Measurements from ENCODE around the gene CCDC78. TPM values are rescaled to one million over a fixed set of nuclear protein-coding genes. Genes with fewer than 3 reads are reported as not detected.

Gene CCDC78
- total RNA-seq, 1 experiment from 2014 or later = 0.23 TPM

DNA sequence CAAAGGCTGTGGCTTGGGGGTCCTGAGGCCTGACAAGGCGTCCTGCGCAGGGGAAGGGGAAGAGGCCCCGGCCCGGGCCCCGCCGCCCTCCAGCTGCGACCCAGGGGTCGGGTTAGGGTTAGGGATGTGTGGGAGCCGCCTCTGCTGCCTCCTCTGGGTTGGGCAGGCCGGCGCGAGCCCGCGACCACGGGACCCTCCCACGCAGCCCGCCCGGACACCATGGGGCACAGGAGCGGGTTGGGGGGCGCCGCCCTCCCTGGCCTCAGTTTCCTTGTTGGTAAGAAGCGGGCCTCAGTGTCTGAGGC lies 14.2 kb upstream of the CCDC78 start:
- no peak for DNase-seq (ENCODE audit: low read depth)

DNA sequence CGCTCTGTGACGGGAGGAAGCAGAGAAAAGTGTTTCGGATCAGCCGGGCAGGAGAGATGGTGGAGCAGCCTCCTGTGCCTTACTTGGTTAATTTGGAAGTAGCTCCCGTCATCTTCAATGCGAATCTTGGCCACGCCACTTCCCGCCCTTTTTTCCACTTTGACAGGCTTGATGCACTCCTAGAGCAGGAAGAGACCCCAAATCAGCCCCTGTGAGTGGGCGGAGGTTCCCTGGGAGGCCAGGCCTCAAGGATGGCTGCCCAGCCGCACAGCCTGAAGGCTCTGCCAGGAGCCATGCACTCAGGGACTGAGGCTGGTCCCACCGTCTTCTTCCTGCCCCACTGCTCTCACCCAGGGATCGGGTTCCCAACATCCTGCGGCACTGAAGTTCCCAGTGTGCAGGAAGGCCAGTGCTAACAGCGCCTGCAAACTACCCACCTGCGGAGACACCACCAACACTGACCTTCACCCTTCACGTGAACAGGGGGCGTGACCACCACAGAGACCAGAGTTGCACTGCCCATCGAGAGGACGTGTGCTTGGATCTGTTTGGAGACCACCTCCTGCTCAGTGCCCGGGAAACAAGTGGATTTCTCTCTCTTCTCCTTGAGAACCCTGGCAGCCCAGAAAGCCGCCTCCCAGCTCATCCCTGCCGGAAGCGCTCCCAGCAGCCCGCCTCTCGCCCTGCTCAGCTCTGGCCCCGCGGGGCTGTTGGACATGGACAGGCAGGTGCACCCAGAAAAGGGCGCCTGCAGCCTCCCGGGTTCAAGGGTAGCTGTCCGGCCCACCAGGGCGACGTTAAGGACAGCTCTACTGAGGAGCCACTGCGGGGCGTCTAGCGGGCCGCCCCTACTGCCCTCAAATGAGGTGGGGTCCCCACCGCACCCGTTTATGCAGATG lies 13.6 kb upstream of the CCDC78 start:
- DNase-seq (ENCODE audit: low read depth) = no peak

DNA sequence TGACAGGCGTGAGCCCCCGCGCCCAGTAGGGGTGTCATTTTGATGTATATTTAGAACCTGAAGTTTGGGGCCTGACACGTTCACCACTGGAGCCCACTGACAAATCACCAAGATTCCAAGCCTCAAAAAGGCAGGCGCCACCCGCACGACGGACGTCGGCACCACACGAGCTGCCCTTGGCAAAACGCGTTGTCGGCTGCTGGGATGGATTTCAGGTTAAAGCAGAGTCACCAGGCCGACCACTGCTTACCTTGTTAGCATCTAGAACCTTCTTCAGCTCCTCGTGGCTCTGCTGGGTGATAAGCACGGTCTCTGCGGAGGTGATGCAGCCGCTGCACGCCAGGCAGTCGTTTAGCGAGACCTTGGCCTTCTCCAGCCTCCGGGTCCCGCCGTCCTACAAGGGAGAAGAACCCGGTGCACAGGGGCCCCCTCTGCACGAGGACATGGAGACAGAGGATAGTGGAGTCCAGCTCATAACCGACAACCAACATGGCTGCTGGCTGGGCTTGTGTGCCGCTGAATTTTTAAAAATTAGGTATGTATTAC lies 10.8 kb upstream of the CCDC78 start:
- no peak for DNase-seq (ENCODE audit: low read depth)

DNA sequence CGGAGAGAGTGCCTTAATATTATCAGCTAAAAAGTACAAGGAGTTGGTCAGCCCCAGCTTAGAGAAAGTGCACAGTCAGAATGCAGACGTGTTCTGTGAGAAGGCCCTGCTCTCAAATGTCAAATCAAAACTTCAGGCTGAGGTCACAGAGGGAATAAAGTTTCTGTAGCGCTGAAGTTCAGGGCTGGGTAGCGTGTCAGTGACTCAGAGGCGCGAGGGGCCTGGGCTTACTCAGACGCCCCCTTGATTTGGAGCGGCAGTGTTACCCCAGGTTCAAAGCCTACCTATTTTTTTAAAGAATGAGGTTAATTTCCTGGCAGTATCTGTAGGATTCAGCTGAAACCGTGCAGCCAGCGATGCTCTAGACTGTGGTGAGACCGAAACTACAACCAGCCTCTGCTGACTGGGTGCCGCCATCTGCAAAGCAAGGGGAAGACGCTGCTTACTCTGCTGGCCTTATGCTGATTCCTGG lies 9.8 kb upstream of the CCDC78 start:
- DNase-seq (ENCODE audit: low read depth) = no peak

DNA sequence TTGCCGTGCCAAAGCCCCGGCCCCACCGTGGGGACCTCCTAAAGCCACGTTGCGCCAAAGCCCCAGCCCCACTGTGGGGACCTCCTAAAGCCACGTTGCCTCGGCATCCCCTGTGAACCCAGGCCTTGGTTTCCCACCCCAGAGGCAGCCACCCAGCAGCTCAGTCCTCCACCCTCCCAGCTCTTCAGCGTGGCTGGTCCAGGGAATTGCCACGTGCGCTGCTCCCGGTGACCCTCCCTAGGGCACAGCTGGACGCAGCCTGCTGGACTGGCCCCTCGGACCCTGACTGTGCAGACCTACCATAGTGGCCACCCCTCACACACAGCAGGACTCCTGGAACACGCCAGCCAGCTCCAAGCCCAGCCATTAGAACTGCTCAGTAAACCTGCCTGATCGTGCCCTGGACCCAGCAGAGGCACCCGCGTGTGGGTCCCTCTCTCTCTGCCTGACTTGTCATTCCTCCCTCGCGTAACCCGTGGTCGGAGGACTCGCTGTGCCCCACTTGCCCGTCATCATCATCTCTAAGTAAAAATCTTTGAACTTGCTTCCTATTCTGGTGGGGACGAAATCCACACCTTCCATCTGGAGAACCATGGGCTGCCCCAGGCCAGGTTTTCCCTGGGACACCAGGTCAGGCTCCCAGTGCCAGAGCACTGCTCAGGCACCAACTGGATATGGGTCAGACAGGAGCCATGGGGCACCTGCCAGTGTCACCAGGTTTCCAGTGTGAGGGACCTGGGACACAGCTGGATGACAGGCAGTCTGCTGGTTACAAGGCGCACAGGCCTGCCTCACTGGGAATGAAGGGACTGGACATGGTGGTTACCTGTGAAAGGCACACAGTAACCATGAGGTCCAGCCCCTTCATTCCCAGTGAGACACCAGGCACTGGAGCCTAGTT lies 9.0 kb upstream of the CCDC78 start:
- DNase-seq (ENCODE audit: low read depth) = no peak

DNA sequence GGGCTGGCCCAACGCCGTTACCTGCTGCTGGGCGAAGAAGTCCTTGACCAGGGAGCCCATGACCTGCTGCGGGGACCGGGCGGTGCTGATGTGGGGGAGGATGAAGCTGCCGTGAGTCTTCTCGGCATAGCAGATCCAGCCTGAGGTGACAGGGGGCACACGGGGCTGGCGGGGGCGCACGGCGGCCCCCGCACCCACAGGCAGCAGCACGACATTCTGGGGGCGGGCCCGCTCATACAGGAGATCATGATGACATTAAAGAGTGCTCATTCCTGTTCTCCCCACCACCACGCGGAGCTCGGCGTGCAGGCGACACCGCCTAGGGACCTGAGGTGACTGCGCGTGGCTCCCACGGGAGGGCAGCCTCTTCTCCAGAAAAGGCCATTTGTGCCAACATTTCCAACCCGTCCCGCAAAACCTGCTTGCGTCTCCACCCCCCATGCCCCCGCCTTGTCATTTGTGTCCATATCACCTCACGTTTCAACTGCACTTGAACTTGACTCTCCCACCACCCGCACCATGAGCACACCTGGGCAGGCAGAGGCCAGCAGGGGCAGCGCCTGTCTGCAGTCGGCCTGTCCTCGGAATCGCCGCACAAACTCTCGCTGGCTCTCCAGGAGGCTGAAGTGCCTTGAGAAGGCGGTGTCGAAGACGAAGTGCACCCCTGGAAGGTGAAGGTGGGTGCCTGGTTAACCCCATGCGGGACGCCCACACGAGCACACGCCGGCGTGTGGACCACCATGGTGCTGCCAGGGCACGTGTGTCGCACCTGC lies 8.2 kb upstream of the CCDC78 start:
- DNase-seq (ENCODE audit: low read depth) = no peak

DNA sequence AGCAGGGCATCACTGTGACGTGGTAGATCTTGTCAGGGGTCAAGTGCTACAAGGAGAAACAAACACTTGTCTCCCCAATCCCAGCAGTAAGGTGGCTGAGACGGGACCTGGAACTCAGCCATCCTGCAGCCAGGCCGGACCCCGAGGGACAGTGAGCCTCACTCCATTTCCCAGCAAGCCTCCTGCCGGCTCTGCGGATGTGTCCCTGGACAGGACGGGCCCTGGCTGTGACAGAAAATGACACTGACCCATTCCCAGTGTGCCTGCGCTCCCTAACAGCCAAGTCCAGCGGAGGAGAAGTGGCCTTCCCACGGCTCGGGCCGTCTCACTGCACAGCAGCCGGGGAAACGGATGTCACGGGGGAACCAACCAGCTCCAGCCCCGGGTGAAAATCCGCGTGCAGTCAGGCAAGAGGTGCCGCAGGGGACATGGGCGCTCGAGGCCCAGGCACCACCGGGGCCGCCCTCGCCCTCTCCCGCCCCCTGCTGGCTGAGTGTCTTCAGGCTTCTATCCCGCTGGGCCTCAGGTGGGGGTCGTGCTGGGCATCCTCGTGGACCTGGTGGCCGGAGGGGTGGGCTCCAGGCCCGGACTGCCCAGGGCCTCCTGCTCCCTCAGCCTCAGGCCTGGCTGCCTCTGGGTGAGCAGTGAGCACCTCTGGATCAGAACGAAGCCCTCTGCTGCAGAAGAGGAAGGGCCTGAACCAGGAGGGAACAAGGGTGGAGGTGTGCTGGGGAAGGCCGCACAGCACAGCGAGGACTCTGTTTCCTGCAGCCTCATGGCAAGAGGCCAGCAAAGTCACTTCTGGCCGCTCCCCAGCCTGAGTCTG lies 7.4 kb upstream of the CCDC78 start:
- no peak for DNase-seq (ENCODE audit: low read depth)

DNA sequence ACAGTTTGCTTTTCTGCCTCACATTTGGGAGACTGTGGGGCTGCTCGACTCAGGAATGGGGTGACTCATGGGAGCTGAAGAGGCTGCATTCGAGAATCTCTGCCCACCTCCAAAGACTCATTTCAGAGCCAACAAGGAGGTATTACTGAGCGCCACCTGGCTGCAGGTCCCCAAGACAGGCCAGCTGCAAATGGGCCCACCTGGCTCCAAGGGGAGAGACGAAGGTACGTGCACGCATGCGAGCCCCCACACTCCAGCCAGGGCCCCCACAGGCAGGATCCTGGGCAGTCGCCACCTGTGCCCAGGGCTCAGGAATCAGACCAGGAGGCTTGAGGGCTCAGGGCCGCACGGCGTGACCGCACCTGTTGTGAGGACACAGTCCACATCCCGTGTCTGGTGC lies 6.7 kb upstream of the CCDC78 start:
- no peak for DNase-seq (ENCODE audit: low read depth)

DNA sequence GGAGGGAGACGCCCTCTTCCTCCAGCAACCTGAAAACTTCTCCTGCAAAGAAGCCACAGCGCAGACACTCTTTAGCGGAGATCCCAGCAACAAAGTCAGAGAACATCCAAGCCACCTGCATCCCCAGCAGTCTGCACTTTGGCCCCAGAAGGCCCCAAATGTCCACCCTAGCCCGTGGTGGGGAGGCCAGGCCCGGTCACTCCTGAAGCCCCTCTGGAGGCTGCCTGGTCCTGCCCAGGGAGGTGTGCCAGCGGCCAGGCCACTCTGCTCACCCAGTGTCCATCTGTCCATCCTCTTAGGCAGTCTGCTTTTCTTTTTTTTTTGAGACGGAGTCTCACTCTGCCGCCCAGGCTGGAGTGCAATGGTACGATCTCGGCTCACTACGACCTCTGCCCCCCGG lies 6.1 kb upstream of the CCDC78 start:
- no peak for DNase-seq (ENCODE audit: low read depth)

DNA sequence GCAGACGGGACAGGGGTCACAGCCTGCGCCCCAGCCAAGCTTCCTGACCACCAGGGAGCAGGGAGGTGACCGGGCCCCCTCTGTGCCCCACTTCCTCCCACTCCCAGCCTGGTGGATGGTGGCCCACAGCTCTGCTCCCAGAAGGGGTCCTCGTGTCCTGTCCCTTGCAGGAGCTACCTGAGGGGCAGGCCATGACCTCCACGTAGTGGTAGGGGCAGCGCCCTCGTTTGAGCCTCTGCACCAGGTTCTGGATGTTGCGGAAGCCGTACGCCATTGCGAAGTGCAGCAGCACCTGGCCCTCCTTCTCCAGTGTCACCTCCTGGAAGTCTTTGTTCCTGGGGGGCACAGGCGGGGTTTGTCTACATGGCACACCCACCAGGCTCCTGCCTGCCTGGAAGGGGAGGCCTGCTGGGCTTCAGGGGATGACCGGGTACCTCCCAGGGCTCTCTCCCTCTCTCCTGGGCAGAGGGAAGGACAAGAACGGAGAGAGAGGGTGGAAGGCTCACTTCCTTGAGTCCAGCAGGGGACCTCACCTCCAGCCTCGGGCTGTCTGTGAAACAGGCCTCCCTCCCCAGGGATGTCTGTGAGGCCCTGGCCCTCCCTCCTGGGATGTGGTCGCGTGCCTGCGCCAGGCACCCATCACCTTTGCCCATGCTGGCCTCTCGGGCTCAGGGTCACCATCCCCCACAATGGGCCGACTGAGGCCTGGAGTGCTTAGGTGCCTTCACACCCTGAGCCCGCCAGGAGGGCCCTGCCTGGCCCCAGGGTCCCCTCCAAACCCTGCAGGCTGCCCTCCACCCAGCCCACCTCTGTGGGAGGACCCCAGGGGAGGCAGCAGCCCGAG lies 4.6 kb upstream of the CCDC78 start:
- no peak for DNase-seq (ENCODE audit: low read depth)

DNA sequence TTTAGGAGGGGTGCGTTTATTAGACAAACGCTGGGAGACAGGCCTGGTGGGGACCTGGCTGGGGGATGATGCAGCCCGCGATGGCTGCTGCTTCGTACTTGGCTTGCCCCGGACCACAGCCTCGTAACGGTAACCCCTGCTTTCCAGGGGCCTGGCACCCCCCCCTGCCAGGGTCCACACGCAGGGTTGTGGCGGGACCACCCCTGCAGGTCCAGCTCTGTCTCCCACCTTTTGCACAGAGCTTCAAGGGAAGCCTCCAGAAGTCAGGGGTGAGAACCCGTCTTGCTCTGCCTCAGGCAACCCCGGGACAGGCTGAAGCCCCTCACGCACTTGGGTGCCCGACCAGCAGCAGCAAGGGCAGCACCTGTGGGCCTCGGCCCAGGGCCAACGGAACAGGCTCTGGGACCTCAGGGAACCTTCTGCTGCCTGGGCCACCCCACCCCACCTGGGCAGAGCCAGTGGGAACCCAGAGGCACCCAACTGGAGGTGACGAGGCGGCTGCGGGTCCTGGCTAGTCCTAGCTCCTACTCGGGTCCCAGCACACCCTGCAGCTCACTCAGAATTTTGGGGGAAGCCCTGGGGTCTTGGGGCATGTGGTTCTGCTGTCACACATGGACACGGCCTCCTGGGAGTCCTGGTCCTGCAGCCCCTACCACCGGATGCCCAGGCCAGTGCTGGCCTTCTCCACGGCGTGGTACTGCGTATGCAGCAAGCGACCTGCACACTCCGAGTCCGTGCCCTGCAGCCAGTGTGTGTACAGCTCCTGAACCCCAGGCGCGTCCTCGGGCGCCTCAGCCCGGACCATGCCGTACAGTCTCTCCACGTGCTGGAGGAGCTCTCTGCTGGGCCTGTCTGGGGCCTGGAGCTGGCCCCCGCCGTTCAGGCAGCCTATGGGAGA lies 3.8 kb upstream of the CCDC78 start:
- no peak for DNase-seq (ENCODE audit: low read depth)

DNA sequence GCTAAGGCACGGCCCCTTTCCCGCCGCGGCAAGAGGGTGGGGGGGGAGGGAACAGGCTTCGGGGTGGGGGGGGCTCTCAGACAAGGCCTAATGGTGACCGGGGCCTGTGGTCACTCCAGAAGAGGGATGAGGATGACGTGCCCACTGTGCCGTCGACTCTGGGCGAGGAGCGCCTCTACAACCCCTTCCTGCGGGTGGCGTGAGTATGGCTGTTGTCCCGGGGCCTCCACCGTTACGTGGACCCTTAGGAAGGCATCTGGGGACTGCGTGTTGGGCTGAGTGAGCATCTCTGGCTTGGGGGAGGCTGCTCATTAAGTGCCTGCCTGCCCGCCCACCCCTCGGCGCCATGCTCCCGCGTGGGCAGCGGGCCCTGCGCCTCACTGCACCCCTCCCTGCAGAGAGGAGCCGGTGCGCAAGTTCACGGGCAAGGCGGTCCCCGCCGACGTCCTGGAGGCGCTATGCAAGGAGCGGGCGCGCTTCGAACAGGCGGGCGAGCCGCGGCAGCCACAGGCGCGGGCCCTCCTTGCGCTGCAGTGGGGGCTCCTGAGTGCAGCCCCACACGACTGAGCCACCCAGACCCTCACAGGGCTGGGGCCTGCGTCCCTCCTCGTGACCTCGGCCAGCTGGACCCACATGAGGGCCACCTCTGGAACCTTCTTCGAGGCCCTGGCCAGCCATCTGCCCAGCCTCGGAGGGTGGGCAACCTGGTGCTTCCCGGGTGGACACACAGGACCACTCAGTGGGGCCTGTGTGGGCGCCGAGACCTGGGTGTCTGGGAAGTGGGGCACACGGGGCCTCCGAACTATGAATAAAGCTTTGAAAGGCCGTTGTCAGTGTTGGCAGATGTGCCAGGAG lies 2.9 kb upstream of the CCDC78 start:
- no peak for DNase-seq (ENCODE audit: low read depth)

DNA sequence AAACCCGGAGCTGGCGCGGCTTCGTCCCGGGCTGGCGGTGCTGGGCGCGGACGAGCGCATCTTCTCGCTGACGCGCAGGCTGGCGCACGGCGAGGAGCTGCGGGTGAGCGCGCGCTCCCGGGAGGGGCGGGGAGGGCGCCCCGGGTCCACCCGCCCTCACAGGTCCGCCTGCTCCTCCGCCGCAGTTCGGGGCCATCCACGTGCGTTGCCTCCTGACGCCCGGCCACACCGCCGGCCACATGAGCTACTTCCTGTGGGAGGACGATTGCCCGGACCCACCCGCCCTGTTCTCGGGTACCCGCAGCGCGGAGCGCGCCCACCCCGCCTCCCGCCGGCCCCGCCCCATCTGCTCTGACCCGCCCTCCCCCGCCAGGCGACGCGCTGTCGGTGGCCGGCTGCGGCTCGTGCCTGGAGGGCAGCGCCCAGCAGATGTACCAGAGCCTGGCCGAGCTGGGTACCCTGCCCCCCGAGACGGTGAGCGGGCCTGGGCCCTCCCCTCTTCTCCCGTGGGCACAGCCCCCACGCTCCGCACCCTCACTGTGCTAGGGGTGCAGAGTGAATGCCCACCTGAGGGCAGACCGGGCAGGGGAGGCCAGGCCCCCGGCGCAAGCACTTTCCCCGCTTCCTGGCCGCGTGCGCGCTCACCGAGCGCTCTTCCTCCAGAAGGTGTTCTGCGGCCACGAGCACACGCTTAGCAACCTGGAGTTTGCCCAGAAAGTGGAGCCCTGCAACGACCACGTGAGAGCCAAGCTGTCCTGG lies 2.1 kb upstream of the CCDC78 start:
- peak; percentile 85 for DNase-seq (ENCODE audit: low read depth)

DNA sequence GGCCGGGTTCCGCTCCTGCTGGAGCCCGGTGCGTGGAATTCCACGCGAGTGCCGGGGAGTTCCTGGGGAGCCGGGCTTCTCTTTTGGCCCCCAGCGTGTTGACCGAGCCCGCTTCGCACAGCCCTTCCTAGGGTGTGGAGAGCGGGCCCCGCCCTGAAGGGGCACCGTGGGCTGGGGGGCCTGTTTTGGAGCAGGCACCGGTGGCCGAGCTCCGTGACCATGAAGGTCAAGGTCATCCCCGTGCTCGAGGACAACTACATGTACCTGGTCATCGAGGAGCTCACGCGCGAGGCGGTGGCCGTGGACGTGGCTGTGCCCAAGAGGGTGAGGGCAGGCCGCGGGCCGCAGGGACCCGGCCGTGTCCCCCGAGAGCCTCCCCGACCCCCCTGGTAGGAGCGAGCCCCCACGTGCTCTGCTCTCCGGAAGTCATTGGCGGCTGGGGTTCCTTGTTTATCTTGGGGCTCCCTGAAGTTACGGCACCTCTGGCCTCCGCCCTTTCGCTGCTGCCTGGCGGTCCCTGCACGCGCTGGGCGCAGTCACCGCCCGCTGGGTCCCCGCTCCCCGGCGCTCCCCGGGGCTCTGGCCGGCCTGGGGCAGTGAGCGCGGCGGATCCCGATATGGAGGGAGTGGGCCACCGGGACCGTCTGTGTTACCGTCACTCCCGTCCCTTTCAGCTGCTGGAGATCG lies 1.2 kb upstream of the CCDC78 start:
- no peak for DNase-seq (ENCODE audit: low read depth)

DNA sequence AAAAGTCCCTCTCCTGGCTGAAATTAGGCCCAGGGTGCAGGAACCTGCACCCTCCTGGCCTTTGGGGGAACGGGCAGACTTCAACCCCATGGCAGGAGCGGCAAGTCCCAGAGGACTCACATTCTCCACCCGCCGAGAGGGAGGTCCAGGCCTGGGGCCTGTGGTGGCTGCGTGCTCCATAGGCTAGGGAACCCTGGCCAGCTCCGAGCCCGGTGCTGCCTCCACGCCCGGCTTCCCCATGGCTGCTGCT lies 130 bp downstream of the CCDC78 start:
- DNase-seq (ENCODE audit: low read depth) = no peak

DNA sequence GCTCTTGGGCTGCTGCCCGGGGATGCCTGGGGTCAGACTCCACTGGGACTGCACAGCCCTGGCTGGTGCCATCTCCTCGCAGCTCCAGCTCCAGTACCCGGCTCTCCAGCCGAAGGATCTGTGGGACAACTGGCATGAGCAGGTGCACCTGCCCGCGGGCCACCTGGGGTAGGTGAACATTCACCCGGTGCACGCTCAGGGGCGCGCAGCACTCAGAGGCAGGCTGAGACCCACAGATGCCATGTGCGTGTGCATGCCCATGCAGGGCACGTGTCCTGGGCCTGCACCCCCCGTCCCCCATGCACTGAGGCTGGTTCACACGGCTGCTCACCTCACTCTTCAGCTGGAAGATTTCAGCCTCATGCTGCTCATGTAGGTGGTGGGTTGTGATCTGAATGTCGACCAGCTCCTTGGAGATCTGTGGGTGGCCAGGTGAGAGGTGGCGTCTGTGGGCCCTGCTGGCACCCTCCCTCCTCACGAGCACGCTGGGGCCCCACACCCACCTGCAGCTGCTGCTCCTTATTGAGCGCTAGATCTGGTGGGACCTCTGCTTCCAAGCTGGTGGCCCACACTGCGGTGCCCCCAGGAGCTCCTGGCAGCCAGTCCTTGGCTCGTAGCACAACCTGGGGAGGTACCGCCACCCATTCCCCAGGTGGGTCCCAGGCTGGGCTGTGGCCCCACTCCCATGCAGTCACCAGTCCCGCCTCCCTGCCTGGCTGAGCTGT lies 618 bp downstream of the CCDC78 start:
- DNase-seq (ENCODE audit: low read depth) = peak; percentile 15

Data from Daoy (cell line).